Measurements from ENCODE around the gene GAS2.

Gene GAS2

GRCh38 chr11:22795914-22796313 is 129.5 kb downstream of the GAS2 start:
- FAIRE-seq = no peak

- FAIRE-seq = no peak
Observed at GRCh38 chr11:22797047-22797446, 130.6 kb downstream of the GAS2 start.

- no peak for FAIRE-seq
Observed at GRCh38 chr11:22798901-22799300, 132.5 kb downstream of the GAS2 start.

- FAIRE-seq = no peak
Observed at GRCh38 chr11:22800482-22800881, 134.1 kb downstream of the GAS2 start.

DNA sequence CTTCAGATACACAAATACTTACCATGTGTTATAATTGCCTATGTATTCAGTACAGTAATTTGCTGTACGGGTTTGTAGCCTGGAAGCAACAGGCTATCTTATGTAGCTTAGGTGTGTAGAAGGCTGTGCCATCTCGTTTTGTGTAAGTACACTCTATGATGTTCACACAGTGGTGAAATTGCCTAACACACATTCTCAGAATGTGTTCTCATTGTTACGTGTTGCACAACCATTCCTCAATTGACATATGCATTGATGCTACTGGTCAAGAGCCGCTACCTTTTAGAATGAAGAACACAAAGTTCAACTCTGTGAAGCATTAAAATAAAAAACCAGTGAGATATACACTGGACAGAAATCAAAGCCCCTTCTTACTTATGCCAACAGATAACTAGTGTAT is 136.4 kb downstream of the GAS2 start:
- no peak for FAIRE-seq

DNA sequence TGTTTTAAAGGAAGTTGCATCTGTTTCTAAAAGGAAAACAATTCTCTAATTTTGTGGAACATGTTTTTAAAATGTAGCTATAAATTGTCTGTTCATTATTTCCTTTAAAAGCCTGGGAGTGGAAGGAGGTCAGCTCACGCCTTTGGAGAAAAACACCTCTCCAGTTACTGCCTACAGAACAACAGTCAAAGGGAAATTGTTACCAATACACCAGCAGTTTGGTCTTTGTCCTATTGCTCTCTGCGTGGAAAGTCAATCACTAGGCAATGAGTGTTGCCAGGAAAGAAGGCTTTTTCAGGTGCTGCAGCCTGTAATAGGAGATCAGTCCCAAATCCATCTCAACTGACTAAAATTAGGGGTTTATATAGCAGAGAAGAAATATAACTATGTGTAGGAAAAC is 141.0 kb downstream of the GAS2 start:
- FAIRE-seq = no peak

GRCh38 chr11:22807855-22808570 is 141.6 kb downstream of the GAS2 start:
- no peak for FAIRE-seq

DNA sequence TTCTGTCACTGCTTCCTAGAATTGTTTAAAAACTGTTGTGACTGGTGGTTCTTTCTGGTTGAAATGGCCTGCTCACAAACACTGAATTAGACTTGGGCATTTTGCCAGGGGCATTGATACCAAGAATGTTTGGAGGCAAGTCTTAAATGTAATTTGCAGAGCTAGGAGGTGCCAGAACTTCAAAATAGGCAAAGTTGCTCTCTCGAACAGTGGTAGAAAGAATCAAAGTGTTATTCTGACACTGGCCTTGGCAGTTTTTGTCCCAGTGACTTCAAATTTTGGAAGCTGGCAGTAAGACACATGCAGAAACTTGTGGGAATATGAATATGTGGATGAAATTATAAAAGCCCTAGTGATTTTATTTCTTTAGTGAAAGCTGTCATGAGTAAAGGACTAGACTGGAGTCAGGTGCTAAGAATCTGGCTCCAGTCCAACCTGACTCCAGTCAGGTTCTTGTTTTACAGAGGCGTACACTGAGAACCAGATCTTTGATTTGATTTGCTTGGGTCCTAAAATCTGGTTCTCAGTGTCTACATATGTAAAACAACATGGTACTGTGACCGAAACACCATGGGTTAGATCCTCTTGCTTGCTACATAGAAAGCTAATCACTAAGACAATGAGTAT is 142.3 kb downstream of the GAS2 start:
- no peak for FAIRE-seq

DNA sequence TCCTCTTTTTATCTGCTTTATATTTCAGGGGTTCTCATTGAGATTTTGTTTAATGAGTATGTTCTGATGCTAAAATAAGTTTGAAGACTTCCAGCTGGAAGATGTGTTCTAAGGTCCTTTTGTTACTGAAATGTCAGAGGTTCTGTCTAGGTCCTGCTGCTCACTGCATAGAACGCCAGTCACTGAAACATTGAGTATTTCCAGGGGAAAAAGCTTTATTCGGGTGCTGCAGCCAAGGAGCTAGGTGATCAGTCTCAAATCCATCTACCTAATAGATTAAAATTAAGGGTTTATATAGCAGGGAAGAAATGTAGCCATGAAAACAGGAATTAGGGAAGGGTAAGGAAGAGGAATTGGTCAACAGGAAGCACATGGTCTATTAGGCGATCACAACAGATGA is 143.5 kb downstream of the GAS2 start:
- FAIRE-seq = no peak

DNA sequence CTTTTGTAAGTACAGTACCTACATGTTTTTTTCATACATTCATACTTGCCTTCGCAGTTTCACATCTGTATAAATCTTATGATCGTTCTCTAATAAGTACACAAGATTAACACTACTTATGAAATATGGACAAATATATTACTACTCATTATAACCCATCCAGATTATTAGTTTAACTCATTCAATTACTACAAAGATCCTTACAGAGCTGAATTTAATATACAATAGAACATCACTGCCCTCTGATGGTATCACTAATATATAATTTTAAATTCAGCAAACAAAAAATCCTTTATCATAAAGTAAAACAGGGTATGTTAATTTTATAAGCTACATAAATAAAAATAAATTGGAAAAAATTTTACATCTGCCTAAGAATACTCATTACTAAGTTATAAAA is 155.8 kb downstream of the GAS2 start:
- no peak for FAIRE-seq

- no peak for FAIRE-seq
Observed at GRCh38 chr11:22828373-22828772, 162.0 kb downstream of the GAS2 start.

- FAIRE-seq = no peak
Observed at GRCh38 chr11:22829231-22830081, 163.0 kb downstream of the GAS2 start, which contains the start of gene SVIP. TSS of gene SVIP (minus strand) at chr11:22829801. CDS start at chr11:22829748, 53 bp downstream.

GRCh38 chr11:22830082-22830414 is 163.6 kb downstream of the GAS2 start:
- FAIRE-seq = no peak

GRCh38 chr11:22832315-22833015 is 166.1 kb downstream of the GAS2 start:
- FAIRE-seq = no peak

- FAIRE-seq = peak; percentile 40
Observed at GRCh38 chr11:22846726-22847125, 180.3 kb downstream of the GAS2 start.

DNA sequence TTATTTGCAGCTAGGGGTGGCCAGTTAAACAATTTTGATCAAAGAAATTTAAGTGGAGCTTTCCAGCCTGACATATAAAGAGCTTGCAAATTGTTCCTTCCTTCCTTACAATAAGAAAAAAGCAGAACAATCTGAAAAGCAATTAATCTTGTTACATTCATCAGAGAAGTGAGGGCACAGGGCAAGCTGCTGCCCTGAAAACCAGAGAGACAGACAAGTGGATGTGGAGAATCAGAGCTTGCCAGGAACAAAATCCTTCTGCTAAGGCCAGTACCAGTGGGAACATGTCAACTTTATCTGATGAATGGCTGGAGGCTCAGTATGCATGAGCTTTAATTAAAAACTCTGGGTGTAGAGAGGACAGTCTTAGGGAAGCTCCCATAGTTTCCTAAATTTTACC is 185.1 kb downstream of the GAS2 start:
- FAIRE-seq = no peak

DNA sequence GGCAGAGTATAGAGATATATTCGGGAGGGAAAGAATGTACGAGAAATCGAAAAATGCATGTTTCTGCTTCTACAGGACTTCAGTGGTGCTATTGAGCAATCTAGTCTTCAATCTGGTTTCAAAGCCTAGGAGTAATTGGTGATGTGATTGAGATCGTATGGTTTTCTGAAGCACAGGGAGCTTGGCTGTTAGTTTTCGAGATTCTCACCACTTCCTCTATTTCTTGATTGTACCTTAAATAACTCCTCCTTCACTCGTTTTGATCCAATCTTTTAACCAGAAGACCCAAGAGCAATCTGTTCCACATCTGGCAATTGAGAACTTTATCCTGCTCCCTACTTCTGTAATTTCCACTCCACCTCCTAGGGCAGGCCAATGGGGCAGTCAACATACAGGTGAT is 193.3 kb downstream of the GAS2 start:
- FAIRE-seq = no peak

DNA sequence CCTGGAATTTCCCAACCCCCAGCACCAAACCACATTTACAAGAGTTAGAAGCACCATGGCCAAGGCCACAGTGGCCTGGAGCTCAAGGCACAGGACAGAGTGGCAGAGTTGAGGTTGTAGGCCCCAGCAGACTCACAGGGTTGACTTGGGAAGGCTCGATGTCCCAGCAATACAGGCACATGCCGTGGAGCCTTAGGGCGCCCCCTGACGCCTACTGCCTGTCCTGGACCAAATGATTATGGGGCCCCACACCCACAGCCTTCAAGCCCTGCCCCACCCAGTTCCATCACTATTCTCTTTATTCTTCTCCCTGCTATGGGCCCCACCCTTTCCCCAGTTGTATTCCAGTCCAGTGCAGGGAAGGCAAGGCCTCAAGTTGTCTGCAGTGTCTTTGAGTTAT is 193.8 kb downstream of the GAS2 start, which contains the start of gene CCDC179:
Gene CCDC179 (minus strand): TSS at position 234 of the 400 bp plus-strand sequence. CDS start 53 bp downstream, at position 181.
- FAIRE-seq = no peak
